HCT116 (cell line): ENCODE results near the gene SKI. TPM values are rescaled to one million over a fixed set of nuclear protein-coding genes. Genes with fewer than 3 reads are reported as not detected.

Experiments used
- ATAC-seq: fragments of 200-7000 bp; cut with Tn5 transposase; 2 replicates; pipeline ENCODE4 v1.9.1; 2020; ENCODE audit warnings: mild to moderate bottlenecking, moderate library complexity
- BruUV-seq: library from RNA; stranded (reverse); fragments of 400-500 nt; replicated peaks from 2 replicates; lab custom pipeline; 2021; lab: Mats Ljungman, UMichigan
- CTCF ChIA-PET: fragments of 300-600 bp; sonication (Branson Sonifier 250); formaldehyde crosslinking; loops from one replicate; lab custom pipeline; 2021; ENCODE audit warnings: antibody characterized with exemption; lab: Charles Lee
- POLR2A ChIA-PET: fragments of 300-600, 350-600 bp; sonication (Branson Sonifier 250); formaldehyde crosslinking; loops from one replicate; lab custom pipeline; 2021; ENCODE audit warnings: antibody characterized with exemption; lab: Charles Lee
- RAD21 ChIA-PET, 2 experiments: fragments of 300-600 bp; sonication (Branson Sonifier 250); formaldehyde crosslinking; loops; one replicate each; lab custom pipeline; 2023; ENCODE audit warnings: low total read pairs in 2 of 2; ENCODE audit not compliant: uncharacterized antibody in 2 of 2, unreplicated experiment in 2 of 2, low non-redundant PET in 1 of 2; lab: Charles Lee
- DNase-seq: peaks from one replicate; pipeline ENCODE4 v3.0.0-alpha.2; 2010; ENCODE audit warnings: low read depth, low spot score
- H2AFZ ChIP-seq: fragments of 200-600 bp; shearing (Covaris generic), sonication (generic); 2 replicates; pipeline ENCODE4 v1.6.1; 2017; ENCODE audit warnings: low read depth, mixed run types, mixed read lengths, antibody characterized with exemption, low read length; ENCODE audit not compliant: poor library complexity, severe bottlenecking
- H3K27ac ChIP-seq: 2 replicates; pipeline ENCODE4 v1.5.1; 2012; ENCODE audit warnings: low read depth, low read length
- H3K27me3 ChIP-seq: fragments of 200-600 bp; sonication (generic); 2 replicates; pipeline ENCODE4 v1.6.1; 2016; ENCODE audit warnings: mixed run types, low read length, mixed read lengths; ENCODE audit not compliant: insufficient read depth
- H3K36me3 ChIP-seq, 2 experiments: fragments of 200-500 bp in 1 of 2; fragments of 200-600 bp in 1 of 2; sonication (Bioruptor generic) in 1 of 2; sonication (generic) in 1 of 2; 2 replicates each; pipeline versions ENCODE4 v1.5.1 to v1.6.1; 2014 to 2016; ENCODE audit warnings: low read length in 2 of 2, inconsistent platforms in 1 of 2, mixed read lengths in 1 of 2, mixed run types in 1 of 2; ENCODE audit not compliant: insufficient read depth in 2 of 2, control insufficient read depth in 1 of 2
- H3K4me1 ChIP-seq, 2 experiments: fragments of 200-600 bp in 1 of 2; sonication (generic) in 1 of 2; 2 replicates each; pipeline versions ENCODE4 v1.5.1 to v1.6.1; 2012 to 2017; ENCODE audit warnings: low read length in 2 of 2, inconsistent platforms in 1 of 2, mild to moderate bottlenecking in 1 of 2, mixed read lengths in 1 of 2, mixed run types in 1 of 2, moderate library complexity in 1 of 2; ENCODE audit not compliant: insufficient read depth in 2 of 2, control insufficient read depth in 1 of 2
- H3K4me2 ChIP-seq: fragments of 200-600 bp; sonication (generic); 2 replicates; pipeline ENCODE4 v1.6.1; 2017; ENCODE audit warnings: mixed run types, low read length, mixed read lengths
- H3K4me3 ChIP-seq, 2 experiments: fragments of 200-600 bp in 1 of 2; sonication (generic) in 1 of 2; replicated peaks in 1 of 2; 2 replicates each; pipeline ENCODE4 v1.5.1; 2011 to 2016; ENCODE audit warnings: low read length in 2 of 2, control low read depth in 1 of 2, low read depth in 1 of 2, mild to moderate bottlenecking in 1 of 2, mixed read lengths in 1 of 2, mixed run types in 1 of 2
- H3K79me2 ChIP-seq: fragments of 200-600 bp; sonication (generic); 2 replicates; pipeline ENCODE4 v1.6.1; 2017; ENCODE audit warnings: mild to moderate bottlenecking, mixed run types, low read length, moderate library complexity, mixed read lengths; ENCODE audit not compliant: insufficient read depth
- H3K9ac ChIP-seq: fragments of 200-600 bp; sonication (generic); 2 replicates; pipeline ENCODE4 v1.6.1; 2016; ENCODE audit warnings: low read length, mixed read lengths
- H3K9me2 ChIP-seq: fragments of 200-600 bp; sonication (generic), shearing (Covaris generic); 2 replicates; pipeline ENCODE4 v1.6.1; 2017; ENCODE audit warnings: mixed run types, mild to moderate bottlenecking, moderate library complexity; ENCODE audit not compliant: insufficient read depth
- H3K9me3 ChIP-seq, 2 experiments: fragments of 200-500 bp in 1 of 2; fragments of 200-600 bp in 1 of 2; sonication (Bioruptor generic) in 1 of 2; sonication (generic) in 1 of 2; 2 replicates each; pipeline ENCODE4 v1.6.1; 2014 to 2017; ENCODE audit warnings: low read length in 2 of 2, mixed read lengths in 2 of 2, inconsistent platforms in 1 of 2, low read depth in 1 of 2, mild to moderate bottlenecking in 1 of 2, mixed run types in 1 of 2, moderate library complexity in 1 of 2; ENCODE audit not compliant: control insufficient read depth in 1 of 2, insufficient read depth in 1 of 2
- H4K20me1 ChIP-seq: fragments of 200-600 bp; sonication (generic), shearing (Covaris generic); 2 replicates; pipeline ENCODE4 v1.6.1; 2017; ENCODE audit warnings: mixed run types, mild to moderate bottlenecking, moderate library complexity; ENCODE audit not compliant: insufficient read depth
- EGR1 ChIP-seq: IDR thresholded peaks from 2 replicates; pipeline ENCODE4 v1.6.1; 2012; ENCODE audit warnings: low read depth
- MAX ChIP-seq: IDR thresholded peaks from 2 replicates; pipeline ENCODE4 v1.6.1; 2012
- POLR2A ChIP-seq: IDR thresholded peaks from 2 replicates; pipeline ENCODE4 v1.7.0; 2011; ENCODE audit warnings: borderline replicate concordance; ENCODE audit not compliant: insufficient read depth, insufficient read length; ENCODE audit errors: extremely low read depth
- POLR2AphosphoS5 ChIP-seq: IDR thresholded peaks from 2 replicates; pipeline ENCODE4 v1.6.1; 2011; ENCODE audit warnings: mild to moderate bottlenecking, low read depth, low read length, moderate library complexity
- SIN3A ChIP-seq: IDR thresholded peaks from 2 replicates; pipeline ENCODE4 v1.6.1; 2012; ENCODE audit warnings: low read depth
- intact Hi-C: fragments of 100-400 bp; cut with micrococcal nuclease; formaldehyde crosslinking; loops from 2 replicates; pipeline ENCODE4 v1.10.0; 2022
- total RNA-seq: library from RNA; stranded (reverse); gene quantifications from one replicate; pipeline ENCODE4 v1.2.1, GENCODE V29; 2021; ENCODE audit not compliant: unreplicated experiment
- TF ChIP-seq, protein P1 (sequence below): IDR thresholded peaks from 2 replicates; pipeline ENCODE4 v1.6.1; 2012

The SKI gene
- total RNA-seq, 1 experiment from 2014 or later = 56.2 TPM

GRCh38 chr1:2322065-2322571 is 94.0 kb downstream of the SKI start:
- no TSS peak for BruUV-seq
- Histone ChIP-seq H3K4me3 (no peak overlapping the region), H3K9me3 (no peaks in the 10 kb centered on the region), H3K9me2 (no peaks in the 10 kb centered on the region), H3K9ac (no peak overlapping the region), H3K36me3 (no peaks in the 10 kb centered on the region), H3K4me1 (no peaks in the 10 kb centered on the region; a peak in 1 of 4 replicates), H3K79me2 (no peaks in the 10 kb centered on the region), H3K4me2 (no peak overlapping the region), H3K27me3 (peaks cover 3% of the 10 kb centered on the region; the same call in 1 of the 2 replicates), H3K27ac (no peak overlapping the region), H2AFZ (no peak overlapping the region), H4K20me1 (no peaks in the 10 kb centered on the region)
- TF ChIP-seq EGR1 (no peak), MAX (no peak), SIN3A (no peak), POLR2AphosphoS5 (no peak)
- ChIA-PET RAD21 (no interaction called here), POLR2A (no interaction called here), CTCF (no interaction called here)
- intact Hi-C loops = no loop called here
- ATAC-seq (no peak), DNase-seq (no peak)

DNA sequence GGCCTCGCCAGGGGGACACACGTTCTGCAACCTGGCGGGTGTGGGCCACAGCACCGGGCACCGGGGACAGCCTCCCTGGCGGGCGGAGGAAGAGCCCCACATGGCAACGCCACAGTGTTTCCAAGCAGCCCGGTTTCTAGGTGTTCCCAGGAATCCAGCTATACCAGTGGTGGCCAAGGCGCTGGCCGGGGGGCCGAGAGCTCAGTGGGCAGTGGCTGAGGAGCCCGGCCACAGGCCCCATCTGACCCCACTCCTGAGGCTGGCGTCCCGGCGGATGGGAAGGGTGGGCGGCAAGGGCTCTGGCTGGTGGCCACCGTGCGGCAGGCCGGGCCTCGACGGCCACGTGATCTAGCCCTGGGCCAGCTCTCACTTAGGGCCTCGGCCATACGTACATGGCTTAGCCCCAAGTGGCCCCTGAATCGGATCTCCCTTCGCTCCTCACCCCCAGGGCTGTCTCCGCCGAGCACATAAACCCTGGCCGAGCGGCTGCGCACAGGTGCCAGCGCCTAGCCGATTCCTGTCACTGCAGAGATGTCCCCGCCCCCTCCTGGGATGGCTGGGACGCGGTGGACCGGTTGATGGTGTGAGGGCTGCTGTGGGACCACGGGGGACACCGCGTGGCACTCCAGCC is 94.6 kb downstream of the SKI start:
- no peak for TF ChIP-seq POLR2AphosphoS5
- TF ChIP-seq MAX = no peak
- TF ChIP-seq POLR2A = no peak
- TF ChIP-seq, protein P1, sequence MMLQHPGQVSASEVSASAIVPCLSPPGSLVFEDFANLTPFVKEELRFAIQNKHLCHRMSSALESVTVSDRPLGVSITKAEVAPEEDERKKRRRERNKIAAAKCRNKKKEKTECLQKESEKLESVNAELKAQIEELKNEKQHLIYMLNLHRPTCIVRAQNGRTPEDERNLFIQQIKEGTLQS = no peak
- BruUV-seq = no TSS peak
- H3K9me3 ChIP-seq = no peaks in the 10 kb centered on the region
- no peak overlapping the region for H2AFZ ChIP-seq
- ChIA-PET POLR2A (no interaction called here), RAD21 (no interaction called here), CTCF (no interaction called here)
- no peak for ATAC-seq
- no peaks in the 10 kb centered on the region for H3K79me2 ChIP-seq
- H3K9me2 ChIP-seq = no peaks in the 10 kb centered on the region
- H3K9ac ChIP-seq = no peak overlapping the region
- no peak for DNase-seq
- no peak overlapping the region for H3K4me3 ChIP-seq
- H3K36me3 ChIP-seq = no peaks in the 10 kb centered on the region
- H3K4me1 ChIP-seq = no peaks in the 10 kb centered on the region
- intact Hi-C loops = no loop called here
- no peaks in the 10 kb centered on the region for H4K20me1 ChIP-seq
- H3K27me3 ChIP-seq = peaks cover 3% of the 10 kb centered on the region; the same call in 1 of the 2 replicates
- no peak overlapping the region for H3K4me2 ChIP-seq
- no peak overlapping the region for H3K27ac ChIP-seq
